Gastrocnemius medialis (tissue), 4 donors: ENCODE measurements around the gene THADA. TPM values are rescaled to one million over a fixed set of nuclear protein-coding genes. Genes with fewer than 3 reads are reported as not detected.
"Not testable (repeated sequence)": the region's sequence is repeated elsewhere in the genome, so short reads cannot be mapped to it uniquely, and the experiment has no call there.

Experiments
- ATAC-seq, 2 donors: fragments of 150-250 bp; one replicate each; pipeline ENCODE4 v1.9.1; 2016
- DNase-seq, 2 donors: peaks; one replicate each; pipeline ENCODE4 v3.0.0-alpha.2; 2019
- H3K27ac ChIP-seq, 4 donors: fragments of 200-600 bp; sonication (generic); 1 replicate in 1 of 4; 2 replicates in 3 of 4; pipeline ENCODE4 v1.5.1; 2016 to 2018; ENCODE audit warnings: mild to moderate bottlenecking in 2 of 4, moderate library complexity in 1 of 4
- H3K27me3 ChIP-seq, 3 donors: fragments of 200-600 bp; sonication (generic) in 2 of 3; 1 replicate in 1 of 3; 2 replicates in 2 of 3; pipeline versions ENCODE4 v1.5.1 to v1.6.0; 2016 to 2019; ENCODE audit warnings: mild to moderate bottlenecking in 1 of 3, moderate library complexity in 1 of 3
- H3K36me3 ChIP-seq, 2 donors: fragments of 200-600 bp; sonication (generic) in 1 of 2; one replicate each; pipeline ENCODE4 v1.5.1; 2017 to 2018
- H3K4me1 ChIP-seq, 2 donors: fragments of 200-600 bp; sonication (generic) in 1 of 2; one replicate each; pipeline ENCODE4 v1.5.1; 2016 to 2017; ENCODE audit warnings: mild to moderate bottlenecking in 2 of 2
- H3K4me3 ChIP-seq, 4 donors: fragments of 200-600 bp; sonication (generic) in 3 of 4; 1 replicate in 1 of 4; 2 replicates in 3 of 4; pipeline ENCODE4 v1.5.1; 2016 to 2019; ENCODE audit warnings: mild to moderate bottlenecking in 2 of 4
- H3K9me3 ChIP-seq, 3 donors: fragments of 200-600 bp; sonication (generic) in 2 of 3; 1 replicate in 1 of 3; 2 replicates in 2 of 3; pipeline ENCODE4 v1.5.1; 2016 to 2019
- POLR2A ChIP-seq, 2 donors: fragments of 450-650 bp; IDR thresholded peaks; one replicate each; pipeline ENCODE4 v1.6.1; 2017; ENCODE audit warnings: antibody characterized with exemption in 2 of 2, mild to moderate bottlenecking in 2 of 2, moderate library complexity in 2 of 2
- in situ Hi-C, 4 donors: fragments of 200-750 bp; cut with MboI; loops; one replicate each; pipeline versions ENCODE4 v1.15.0 to v1.8.0; 2017; ENCODE audit warnings: low sequenced_read_pairs in 4 of 4
- intact Hi-C: fragments of 100-400 bp; cut with DNase I; formaldehyde crosslinking; loops from one replicate; pipeline ENCODE4 v1.15.1; 2023; ENCODE audit warnings: low total_unique reads
- total RNA-seq, 4 donors: library from RNA; depleted of rRNA; stranded (reverse); fragments of >200 nt; gene quantifications; one replicate each; pipeline versions ENCODE4 v1.1.0 to v1.2.3, GENCODE V29; 2016
- TF ChIP-seq, protein P1 (sequence below), 5 experiments: fragments of 450-650 bp in 3 of 5; fragments of 200-600 bp in 2 of 5; sonication (generic) in 2 of 5; IDR thresholded peaks in 4 of 5; conservative IDR thresholded peaks in 1 of 5; 1 replicate in 4 of 5; 2 replicates in 1 of 5; pipeline ENCODE4 v1.5.1; 2016 to 2019; ENCODE audit warnings: antibody characterized with exemption in 5 of 5, mild to moderate bottlenecking in 3 of 5, moderate library complexity in 3 of 5

THADA gene
- total RNA-seq, 4 donors from 2014 or later = 13.6 to 19.0 (median 16.2) TPM

DNA sequence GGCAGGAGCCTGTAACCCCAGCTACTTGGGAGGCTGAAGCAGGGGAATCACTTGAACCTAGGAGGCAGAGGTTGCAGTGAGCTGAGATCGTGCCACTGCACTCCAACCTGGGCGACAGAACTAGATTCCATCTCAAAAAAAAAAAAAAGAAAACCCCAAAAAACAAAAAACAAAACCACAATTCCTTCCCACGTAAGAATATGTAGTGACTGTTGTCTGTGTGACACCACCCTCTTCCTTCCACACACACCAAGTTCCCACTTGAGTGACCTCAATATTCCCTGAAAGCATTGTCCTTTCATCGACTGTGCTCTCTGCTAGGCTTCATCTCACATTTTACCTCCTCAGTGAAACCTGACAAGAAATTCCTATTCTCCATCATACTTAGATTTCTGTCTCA is 8.8 kb upstream of the THADA start:
- ATAC-seq (no peak), DNase-seq (no peak)
- Histone ChIP-seq H3K4me3 (no peak overlapping the region), H3K27ac (no peak overlapping the region), H3K9me3 (no peaks in the 10 kb centered on the region), H3K4me1 (no peaks in the 10 kb centered on the region), H3K36me3 (no peaks in the 10 kb centered on the region), H3K27me3 (no peaks in the 10 kb centered on the region)
- no peak for TF ChIP-seq POLR2A (IDR thresholded peaks at IDR 0.05)
- TF ChIP-seq, protein P1, sequence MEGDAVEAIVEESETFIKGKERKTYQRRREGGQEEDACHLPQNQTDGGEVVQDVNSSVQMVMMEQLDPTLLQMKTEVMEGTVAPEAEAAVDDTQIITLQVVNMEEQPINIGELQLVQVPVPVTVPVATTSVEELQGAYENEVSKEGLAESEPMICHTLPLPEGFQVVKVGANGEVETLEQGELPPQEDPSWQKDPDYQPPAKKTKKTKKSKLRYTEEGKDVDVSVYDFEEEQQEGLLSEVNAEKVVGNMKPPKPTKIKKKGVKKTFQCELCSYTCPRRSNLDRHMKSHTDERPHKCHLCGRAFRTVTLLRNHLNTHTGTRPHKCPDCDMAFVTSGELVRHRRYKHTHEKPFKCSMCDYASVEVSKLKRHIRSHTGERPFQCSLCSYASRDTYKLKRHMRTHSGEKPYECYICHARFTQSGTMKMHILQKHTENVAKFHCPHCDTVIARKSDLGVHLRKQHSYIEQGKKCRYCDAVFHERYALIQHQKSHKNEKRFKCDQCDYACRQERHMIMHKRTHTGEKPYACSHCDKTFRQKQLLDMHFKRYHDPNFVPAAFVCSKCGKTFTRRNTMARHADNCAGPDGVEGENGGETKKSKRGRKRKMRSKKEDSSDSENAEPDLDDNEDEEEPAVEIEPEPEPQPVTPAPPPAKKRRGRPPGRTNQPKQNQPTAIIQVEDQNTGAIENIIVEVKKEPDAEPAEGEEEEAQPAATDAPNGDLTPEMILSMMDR (IDR thresholded peaks at IDR 0.05 in 4 of 5, conservative IDR thresholded peaks at IDR 0.05 in 1 of 5) = no peak
- intact Hi-C loops = no loop called here
- in situ Hi-C loops = no loop called here

DNA sequence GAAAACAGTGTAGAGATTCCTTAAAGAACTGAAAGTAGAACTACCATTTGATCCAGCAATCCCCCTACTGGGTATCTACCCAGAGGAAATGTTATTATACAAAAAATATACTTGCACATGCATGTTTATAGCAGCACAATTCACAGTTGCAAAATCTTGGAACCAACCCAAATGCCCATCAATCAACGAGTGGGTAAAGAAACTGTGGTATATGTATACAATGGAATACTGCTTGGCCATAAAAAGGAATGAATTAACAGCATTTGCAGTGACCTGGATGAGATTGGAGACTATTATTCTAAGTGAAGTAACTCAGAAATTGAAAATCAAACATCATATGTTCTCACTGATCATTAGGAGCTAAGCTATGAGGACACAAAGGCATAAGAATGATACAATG is 4.8 kb upstream of the THADA start:
- DNase-seq, intact Hi-C loops, H3K4me3 ChIP-seq, H3K27ac ChIP-seq, H3K4me1 ChIP-seq, ATAC-seq, H3K36me3 ChIP-seq, H3K27me3 ChIP-seq, in situ Hi-C loops, H3K9me3 ChIP-seq: not testable (repeated sequence)

DNA sequence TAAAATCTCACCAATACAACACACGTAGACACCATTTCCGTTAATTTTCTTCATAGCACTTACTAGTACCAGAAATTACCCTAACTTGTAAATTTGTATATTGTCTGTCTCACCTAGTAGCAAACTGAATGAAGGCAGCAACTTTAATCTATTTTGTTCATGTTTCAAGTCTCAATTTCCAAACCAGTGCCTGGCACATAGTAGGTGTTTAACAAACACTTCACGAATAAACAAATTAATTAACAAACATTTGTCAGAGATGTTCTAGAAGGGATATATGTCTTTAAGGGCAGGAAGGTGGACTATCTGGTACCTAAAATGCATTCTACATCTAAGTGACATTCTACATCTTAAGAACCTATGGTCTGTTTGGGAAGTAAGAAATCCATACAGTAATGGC is 963 bp downstream of the THADA start:
- H3K4me1 ChIP-seq = peaks cover 7 to 13% of the 10 kb centered on the region in 2 donors
- no peak overlapping the region for H3K27ac ChIP-seq
- DNase-seq (no peak), ATAC-seq (no peak)
- H3K36me3 ChIP-seq = peaks cover 3 to 6% of the 10 kb centered on the region in 2 donors
- intact Hi-C loops (loop anchor here (10.0 kb wide), 1 partner anchor 180 kb away; the partner anchor contains the start of gene DYNC2LI1), in situ Hi-C loops (no loop called here)
- no peaks in the 10 kb centered on the region for H3K27me3 ChIP-seq
- peak overlapping the region; percentile 62 to 86 (median 81) for H3K4me3 ChIP-seq
- H3K9me3 ChIP-seq = no peaks in the 10 kb centered on the region
- TF ChIP-seq, protein P1 (IDR thresholded peaks at IDR 0.05 in 4 of 5, conservative IDR thresholded peaks at IDR 0.05 in 1 of 5) = no peak

DNA sequence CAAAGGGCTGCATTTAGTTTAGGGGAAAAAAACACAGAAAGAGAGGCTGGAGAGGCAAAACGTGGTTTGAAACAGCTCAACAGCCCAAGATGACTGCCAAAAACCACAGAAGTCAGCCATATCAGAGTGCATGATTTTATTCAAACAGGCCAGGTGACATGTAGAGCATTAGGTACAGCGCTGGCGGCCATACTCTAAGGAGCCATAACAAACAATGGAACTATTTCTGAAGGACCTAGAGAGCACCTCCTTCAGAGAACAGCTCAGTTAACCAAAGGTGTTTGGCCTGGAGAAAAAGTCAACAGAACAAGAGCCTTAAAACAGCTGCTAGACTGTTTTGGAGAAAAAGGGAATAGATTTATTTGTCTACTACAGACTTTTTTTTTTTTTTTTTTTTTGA is 2.6 kb downstream of the THADA start:
- TF ChIP-seq, protein P1 (IDR thresholded peaks at IDR 0.05 in 4 of 5, conservative IDR thresholded peaks at IDR 0.05 in 1 of 5) = no peak
- TF ChIP-seq POLR2A (IDR thresholded peaks at IDR 0.05) = no peak
- ATAC-seq (no peak), DNase-seq (no peak)
- Histone ChIP-seq H3K27me3 (no peaks in the 10 kb centered on the region), H3K27ac (no peak overlapping the region), H3K9me3 (no peaks in the 10 kb centered on the region), H3K36me3 (peaks cover 3 to 18% of the 10 kb centered on the region in 2 donors), H3K4me1 (peaks cover 7 to 13% of the 10 kb centered on the region in 2 donors), H3K4me3 (no peak overlapping the region)
- in situ Hi-C loops = no loop called here
- intact Hi-C loops = loop anchor here (10.0 kb wide), 1 partner anchor 182 kb away; the partner anchor contains the start of gene DYNC2LI1

DNA sequence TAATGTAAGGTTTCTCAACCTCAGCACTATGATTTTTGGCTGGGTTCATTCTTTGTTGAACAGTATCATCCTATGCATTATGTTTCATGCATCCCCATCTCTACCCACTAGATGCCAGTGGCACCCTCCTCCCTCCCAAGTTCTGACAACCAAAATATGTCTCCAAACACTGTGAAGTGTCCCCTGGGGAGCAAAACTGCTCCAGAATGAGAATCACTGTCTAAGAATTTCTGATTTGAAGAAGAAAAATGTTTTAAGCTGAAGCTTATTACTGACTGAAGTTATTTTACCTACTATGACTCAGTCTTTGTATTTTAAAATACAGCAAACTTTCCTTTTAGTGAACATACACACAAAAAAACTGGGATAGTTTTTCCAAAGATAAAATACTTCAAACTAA is 3.4 kb downstream of the THADA start:
- peaks cover 3 to 23% of the 10 kb centered on the region in 2 donors for H3K36me3 ChIP-seq
- DNase-seq (no peak), ATAC-seq (no peak)
- H3K4me1 ChIP-seq = peaks cover 7 to 13% of the 10 kb centered on the region in 2 donors
- H3K9me3 ChIP-seq = no peaks in the 10 kb centered on the region
- intact Hi-C loops = loop anchor here (10.0 kb wide), 1 partner anchor 182 kb away; the partner anchor contains the start of gene DYNC2LI1
- TF ChIP-seq, protein P1 (IDR thresholded peaks at IDR 0.05 in 4 of 5, conservative IDR thresholded peaks at IDR 0.05 in 1 of 5) = no peak
- TF ChIP-seq POLR2A (IDR thresholded peaks at IDR 0.05) = no peak
- no peaks in the 10 kb centered on the region for H3K27me3 ChIP-seq
- no peak overlapping the region for H3K27ac ChIP-seq
- H3K4me3 ChIP-seq = no peak overlapping the region
- in situ Hi-C loops = no loop called here
